ENCODE results near the gene ZDHHC9. TPM values are rescaled to one million over a fixed set of nuclear protein-coding genes. Genes with fewer than 3 reads are reported as not detected.
"Not testable (repeated sequence)": the region's sequence is repeated elsewhere in the genome, so short reads cannot be mapped to it uniquely, and the experiment has no call there.

ZDHHC9 gene
- total and polyA plus RNA-seq, 4 donors: 17.4 to 74.6 (median 40.6) TPM

GRCh38 chrX:129875669-129876068, 32.0 kb upstream of the ZDHHC9 start:
- H3K36me3 ChIP-seq (ENCODE audit: control insufficient read depth in 4 of 4, insufficient read depth in 4 of 4, low read length in 4 of 4): no peaks in the 10 kb centered on the region
- H3K9ac ChIP-seq (ENCODE audit: insufficient read depth in 1 of 2, low read length in 2 of 2): no peak overlapping the region
- DNase-seq (no peak), ATAC-seq (ENCODE audit: insufficient read depth, low FRiP score) (no peak)
- no peaks in the 10 kb centered on the region for H3K4me1 ChIP-seq (ENCODE audit: control insufficient read depth in 5 of 5, insufficient read depth in 5 of 5, low read length in 5 of 5)
- H3K27ac ChIP-seq (ENCODE audit: low read depth in 1 of 2, low read length in 1 of 2): no peak overlapping the region
- H3K4me3 ChIP-seq: no peak overlapping the region
- WGBS, 2 donors: 36% methylated on average over 3 of the region's 3 CpGs
- peaks cover 0 to 8% (median 4%) of the 10 kb centered on the region in 4 donors for H3K9me3 ChIP-seq (ENCODE audit: control insufficient read depth in 4 of 4, insufficient read depth in 3 of 4, low read length in 3 of 4)
- H3K27me3 ChIP-seq (ENCODE audit: control insufficient read depth in 3 of 3, insufficient read depth in 3 of 3, low read length in 2 of 3): no peaks in the 10 kb centered on the region
- TF ChIP-seq CTCF (IDR thresholded peaks at IDR 0.05; ENCODE audit: control extremely low read depth, extremely low read depth): no peak

GRCh38 chrX:129872524-129872923, 28.8 kb upstream of the ZDHHC9 start:
- no peak for TF ChIP-seq CTCF (IDR thresholded peaks at IDR 0.05; ENCODE audit: control extremely low read depth, extremely low read depth)
- no peaks in the 10 kb centered on the region for H3K36me3 ChIP-seq (ENCODE audit: control insufficient read depth in 4 of 4, insufficient read depth in 4 of 4, low read length in 4 of 4)
- no peaks in the 10 kb centered on the region for H3K27me3 ChIP-seq (ENCODE audit: control insufficient read depth in 3 of 3, insufficient read depth in 3 of 3, low read length in 2 of 3)
- H3K4me3 ChIP-seq: no peak overlapping the region
- DNase-seq: no peak
- H3K9me3 ChIP-seq (ENCODE audit: control insufficient read depth in 4 of 4, insufficient read depth in 3 of 4, low read length in 3 of 4): peaks cover 0 to 8% (median 4%) of the 10 kb centered on the region in 4 donors
- H3K9ac ChIP-seq (ENCODE audit: insufficient read depth in 1 of 2, low read length in 2 of 2): no peak overlapping the region
- H3K27ac ChIP-seq (ENCODE audit: low read depth in 1 of 2, low read length in 1 of 2): no peak overlapping the region
- 73 to 96% methylated on average over 2 of the region's 2 CpGs for WGBS, 2 donors
- no peaks in the 10 kb centered on the region for H3K4me1 ChIP-seq (ENCODE audit: control insufficient read depth in 5 of 5, insufficient read depth in 5 of 5, low read length in 5 of 5)
- ATAC-seq (ENCODE audit: insufficient read depth, low FRiP score): no peak

- H3K9me3 ChIP-seq (ENCODE audit: control insufficient read depth in 4 of 4, insufficient read depth in 3 of 4, low read length in 3 of 4); DNase-seq; H3K4me3 ChIP-seq; ATAC-seq (ENCODE audit: insufficient read depth, low FRiP score); H3K4me1 ChIP-seq (ENCODE audit: control insufficient read depth in 5 of 5, insufficient read depth in 5 of 5, low read length in 5 of 5); H3K27ac ChIP-seq (ENCODE audit: low read depth in 1 of 2, low read length in 1 of 2); H3K36me3 ChIP-seq (ENCODE audit: control insufficient read depth in 4 of 4, insufficient read depth in 4 of 4, low read length in 4 of 4); H3K9ac ChIP-seq (ENCODE audit: insufficient read depth in 1 of 2, low read length in 2 of 2); H3K27me3 ChIP-seq (ENCODE audit: control insufficient read depth in 3 of 3, insufficient read depth in 3 of 3, low read length in 2 of 3): not testable (repeated sequence)
- WGBS, 2 donors: 62 to 73% methylated on average over 3 of the region's 3 CpGs
These were observed 22.6 kb upstream of the ZDHHC9 start for GRCh38 chrX:129866321-129866720.

GRCh38 chrX:129859134-129859533, 15.4 kb upstream of the ZDHHC9 start:
- 60 to 75% methylated on average over 5 to 6 of the region's 6 CpGs for WGBS, 2 donors
- H3K36me3 ChIP-seq (ENCODE audit: control insufficient read depth in 4 of 4, insufficient read depth in 4 of 4, low read length in 4 of 4); H3K27me3 ChIP-seq (ENCODE audit: control insufficient read depth in 3 of 3, insufficient read depth in 3 of 3, low read length in 2 of 3); H3K9me3 ChIP-seq (ENCODE audit: control insufficient read depth in 4 of 4, insufficient read depth in 3 of 4, low read length in 3 of 4); H3K27ac ChIP-seq (ENCODE audit: low read depth in 1 of 2, low read length in 1 of 2); H3K4me3 ChIP-seq; H3K4me1 ChIP-seq (ENCODE audit: control insufficient read depth in 5 of 5, insufficient read depth in 5 of 5, low read length in 5 of 5); ATAC-seq (ENCODE audit: insufficient read depth, low FRiP score); DNase-seq; H3K9ac ChIP-seq (ENCODE audit: insufficient read depth in 1 of 2, low read length in 2 of 2): not testable (repeated sequence)

GRCh38 chrX:129851825-129852224, 8.1 kb upstream of the ZDHHC9 start:
- not testable (repeated sequence) for H3K27ac ChIP-seq (ENCODE audit: low read depth in 1 of 2, low read length in 1 of 2); H3K4me3 ChIP-seq; DNase-seq; H3K9ac ChIP-seq (ENCODE audit: insufficient read depth in 1 of 2, low read length in 2 of 2); H3K36me3 ChIP-seq (ENCODE audit: control insufficient read depth in 4 of 4, insufficient read depth in 4 of 4, low read length in 4 of 4); H3K9me3 ChIP-seq (ENCODE audit: control insufficient read depth in 4 of 4, insufficient read depth in 3 of 4, low read length in 3 of 4); H3K4me1 ChIP-seq (ENCODE audit: control insufficient read depth in 5 of 5, insufficient read depth in 5 of 5, low read length in 5 of 5); ATAC-seq (ENCODE audit: insufficient read depth, low FRiP score); H3K27me3 ChIP-seq (ENCODE audit: control insufficient read depth in 3 of 3, insufficient read depth in 3 of 3, low read length in 2 of 3)
- WGBS, 2 donors: 74 to 85% methylated on average over 2 of the region's 4 CpGs
